DOHH2 (cell line): ENCODE results near the gene TAPBPL.
A peak's percentile ranks its signal among the peaks of the same experiment; 100 is the strongest.

Experiments used
- H3F3A ChIP-seq: fragments of 200-600 bp; sonication (generic), shearing (Covaris generic); 2 replicates; pipeline ENCODE4 v1.6.0; 2016; ENCODE audit warnings: antibody characterized with exemption, mild to moderate bottlenecking; ENCODE audit not compliant: control insufficient read depth, insufficient read depth
- H3K27ac ChIP-seq: fragments of 200-600 bp; sonication (generic); 2 replicates; pipeline ENCODE4 v1.5.1; 2014; ENCODE audit warnings: low read depth, mild to moderate bottlenecking, low read length, moderate library complexity
- H3K27me3 ChIP-seq: fragments of 200-600 bp; sonication (generic); 2 replicates; pipeline ENCODE4 v1.6.1; 2014; ENCODE audit warnings: mild to moderate bottlenecking, low read length, mixed read lengths; ENCODE audit not compliant: control insufficient read depth
- H3K36me3 ChIP-seq: fragments of 200-600 bp; sonication (generic); 2 replicates; pipeline ENCODE4 v1.6.1; 2014; ENCODE audit warnings: mild to moderate bottlenecking, low read length, moderate library complexity, mixed read lengths; ENCODE audit not compliant: control insufficient read depth
- H3K4me1 ChIP-seq: fragments of 200-600 bp; sonication (generic); 2 replicates; pipeline ENCODE4 v1.6.1; 2014; ENCODE audit warnings: mild to moderate bottlenecking, low read length, mixed read lengths; ENCODE audit not compliant: control insufficient read depth
- H3K4me2 ChIP-seq: fragments of 200-600 bp; sonication (generic); 2 replicates; pipeline ENCODE4 v1.6.0; 2014; ENCODE audit warnings: mild to moderate bottlenecking, low read length, moderate library complexity
- H3K4me3 ChIP-seq: fragments of 200-600 bp; sonication (generic); 2 replicates; pipeline ENCODE4 v1.5.1; 2014; ENCODE audit warnings: mild to moderate bottlenecking, low read length, mixed read lengths
- H3K79me2 ChIP-seq: fragments of 200-600 bp; sonication (generic); 2 replicates; pipeline ENCODE4 v1.6.1; 2014; ENCODE audit warnings: mild to moderate bottlenecking, low read length, mixed read lengths; ENCODE audit not compliant: control insufficient read depth
- H3K9me2 ChIP-seq: fragments of 200-600 bp; sonication (generic); replicated peaks from 2 replicates; pipeline ENCODE4 v1.6.1; 2014; ENCODE audit warnings: mild to moderate bottlenecking, low read length, mixed read lengths; ENCODE audit not compliant: control insufficient read depth
- H3K9me3 ChIP-seq: fragments of 200-600 bp; sonication (generic); 2 replicates; pipeline ENCODE4 v1.6.1; 2014; ENCODE audit warnings: antibody characterized with exemption, low read length, mixed read lengths; ENCODE audit not compliant: control insufficient read depth, insufficient read depth
- H4K20me1 ChIP-seq: fragments of 200-600 bp; sonication (generic); 2 replicates; pipeline ENCODE4 v1.6.0; 2014; ENCODE audit warnings: low read depth, mild to moderate bottlenecking, antibody characterized with exemption, low read length, moderate library complexity; ENCODE audit not compliant: control insufficient read depth, insufficient read depth
- EZH2phosphoT487 ChIP-seq: fragments of 200-600 bp; sonication (generic); IDR thresholded peaks from 2 replicates; pipeline ENCODE4 v1.6.1; 2017; ENCODE audit warnings: borderline replicate concordance, mild to moderate bottlenecking, antibody characterized with exemption, low read length, moderate library complexity, mixed read lengths
- TF ChIP-seq, protein P1 (sequence below): fragments of 200-600 bp; sonication (generic); IDR thresholded peaks from one replicate; pipeline ENCODE4 v1.5.1; 2014; ENCODE audit warnings: antibody characterized with exemption, mild to moderate bottlenecking, low read depth, low read length; ENCODE audit not compliant: poor library complexity, severe bottlenecking

TAPBPL gene

DNA sequence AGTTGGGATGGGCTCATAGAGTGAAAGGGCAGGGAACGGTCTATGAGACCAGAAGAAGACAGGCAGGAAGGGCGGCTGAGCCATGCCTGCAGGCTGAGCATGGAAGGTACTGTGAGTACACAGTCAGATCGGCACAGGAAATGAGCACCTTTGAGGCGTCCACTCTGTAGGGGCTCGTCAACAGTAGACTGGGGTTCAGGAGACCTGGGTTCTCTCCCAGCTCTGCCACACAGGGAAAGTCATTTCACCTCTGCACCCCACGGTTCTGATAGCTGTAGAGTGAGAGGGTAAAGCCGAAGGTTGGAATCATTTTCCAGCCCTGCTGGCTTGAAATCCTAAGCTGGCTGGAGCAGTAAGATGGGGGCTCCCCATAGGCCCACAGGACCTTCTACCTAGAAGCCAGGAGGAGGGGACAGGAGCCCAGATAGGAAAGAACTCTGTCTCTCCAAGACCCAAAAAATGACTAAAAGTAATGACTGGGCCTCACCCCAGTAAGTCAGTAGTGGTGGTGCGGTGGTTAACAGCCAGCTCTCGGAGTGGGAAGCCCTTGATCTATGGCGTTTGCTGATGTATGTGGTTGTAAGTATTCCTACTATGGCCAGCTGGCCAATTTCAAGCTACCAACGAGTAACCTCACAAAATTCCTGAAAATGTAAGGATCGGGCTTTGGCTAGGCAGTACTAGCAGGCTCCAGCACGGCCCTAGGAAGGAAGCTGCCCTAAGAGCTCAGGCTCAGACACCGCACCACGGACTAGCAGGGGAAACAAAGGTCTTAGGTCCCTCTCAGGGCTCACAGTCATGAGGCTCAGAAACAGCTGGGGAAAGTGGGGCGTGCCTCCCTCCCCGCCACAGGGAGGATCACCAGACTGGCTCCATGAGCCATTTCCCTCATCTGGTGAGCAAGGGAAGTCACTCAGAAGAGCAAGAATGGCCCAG, 17.4 kb upstream of the TAPBPL start:
- Histone ChIP-seq H3K27me3 (no peaks in the 10 kb centered on the region), H3K4me1 (peaks cover 60% of the 10 kb centered on the region), H3K79me2 (no peaks in the 10 kb centered on the region), H3K27ac (peak overlapping the region; percentile 98), H3F3A (peaks cover 41% of the 10 kb centered on the region), H3K4me3 (peak overlapping the region; percentile 69), H4K20me1 (no peaks in the 10 kb centered on the region), H3K4me2 (peak overlapping the region; percentile 87), H3K9me3 (no peaks in the 10 kb centered on the region), H3K36me3 (no peaks in the 10 kb centered on the region), H3K9me2 (no peaks in the 10 kb centered on the region)
- no peak for TF ChIP-seq EZH2phosphoT487

DNA sequence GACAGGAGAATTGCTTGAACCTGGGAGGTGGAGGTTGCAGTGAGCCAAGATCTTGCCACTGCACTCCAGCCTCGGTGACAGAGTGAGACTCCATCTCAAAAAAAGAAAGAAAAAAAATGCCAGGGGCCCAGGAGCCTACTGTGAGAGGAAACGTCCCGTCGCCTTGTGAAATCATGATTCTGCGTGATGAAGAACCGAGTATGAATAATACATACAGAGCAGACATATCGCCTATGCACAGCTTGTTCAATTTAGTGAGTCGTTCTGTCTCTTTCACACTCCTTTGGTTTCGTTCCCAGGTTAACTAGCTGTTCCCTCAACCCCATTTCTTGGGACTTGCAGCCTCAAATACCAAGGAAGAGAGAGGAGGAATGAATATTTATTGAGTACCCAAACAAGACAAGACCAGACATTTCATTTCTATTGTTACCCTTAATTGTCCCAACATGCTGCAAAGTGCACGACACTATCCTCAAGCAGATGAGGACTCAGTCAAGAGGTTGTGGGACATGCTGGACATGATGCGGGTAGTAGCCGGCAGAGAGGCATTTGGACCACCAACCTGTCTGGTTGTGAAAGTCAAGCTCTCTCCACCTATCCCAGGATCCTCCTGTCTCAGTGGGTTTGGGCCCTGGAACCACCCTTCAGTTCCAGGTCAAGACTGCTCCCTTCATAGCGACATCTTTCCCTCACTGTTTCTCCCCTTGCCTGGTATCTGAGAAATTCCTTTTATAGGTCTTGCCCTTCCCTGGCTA, 15.7 kb upstream of the TAPBPL start:
- H3K4me3 ChIP-seq, result no peak overlapping the region
- H3K4me1 ChIP-seq, result peaks cover 51% of the 10 kb centered on the region
- H4K20me1 ChIP-seq, result no peaks in the 10 kb centered on the region
- H3F3A ChIP-seq, result peaks cover 28% of the 10 kb centered on the region
- no peak overlapping the region for H3K4me2 ChIP-seq
- no peaks in the 10 kb centered on the region for H3K9me2 ChIP-seq
- H3K27ac ChIP-seq, result no peak overlapping the region
- H3K36me3 ChIP-seq, result no peaks in the 10 kb centered on the region
- H3K9me3 ChIP-seq, result no peaks in the 10 kb centered on the region
- no peaks in the 10 kb centered on the region for H3K27me3 ChIP-seq
- TF ChIP-seq EZH2phosphoT487, result no peak
- TF ChIP-seq, protein P1, sequence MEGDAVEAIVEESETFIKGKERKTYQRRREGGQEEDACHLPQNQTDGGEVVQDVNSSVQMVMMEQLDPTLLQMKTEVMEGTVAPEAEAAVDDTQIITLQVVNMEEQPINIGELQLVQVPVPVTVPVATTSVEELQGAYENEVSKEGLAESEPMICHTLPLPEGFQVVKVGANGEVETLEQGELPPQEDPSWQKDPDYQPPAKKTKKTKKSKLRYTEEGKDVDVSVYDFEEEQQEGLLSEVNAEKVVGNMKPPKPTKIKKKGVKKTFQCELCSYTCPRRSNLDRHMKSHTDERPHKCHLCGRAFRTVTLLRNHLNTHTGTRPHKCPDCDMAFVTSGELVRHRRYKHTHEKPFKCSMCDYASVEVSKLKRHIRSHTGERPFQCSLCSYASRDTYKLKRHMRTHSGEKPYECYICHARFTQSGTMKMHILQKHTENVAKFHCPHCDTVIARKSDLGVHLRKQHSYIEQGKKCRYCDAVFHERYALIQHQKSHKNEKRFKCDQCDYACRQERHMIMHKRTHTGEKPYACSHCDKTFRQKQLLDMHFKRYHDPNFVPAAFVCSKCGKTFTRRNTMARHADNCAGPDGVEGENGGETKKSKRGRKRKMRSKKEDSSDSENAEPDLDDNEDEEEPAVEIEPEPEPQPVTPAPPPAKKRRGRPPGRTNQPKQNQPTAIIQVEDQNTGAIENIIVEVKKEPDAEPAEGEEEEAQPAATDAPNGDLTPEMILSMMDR, result no peak
- H3K79me2 ChIP-seq, result no peaks in the 10 kb centered on the region

DNA sequence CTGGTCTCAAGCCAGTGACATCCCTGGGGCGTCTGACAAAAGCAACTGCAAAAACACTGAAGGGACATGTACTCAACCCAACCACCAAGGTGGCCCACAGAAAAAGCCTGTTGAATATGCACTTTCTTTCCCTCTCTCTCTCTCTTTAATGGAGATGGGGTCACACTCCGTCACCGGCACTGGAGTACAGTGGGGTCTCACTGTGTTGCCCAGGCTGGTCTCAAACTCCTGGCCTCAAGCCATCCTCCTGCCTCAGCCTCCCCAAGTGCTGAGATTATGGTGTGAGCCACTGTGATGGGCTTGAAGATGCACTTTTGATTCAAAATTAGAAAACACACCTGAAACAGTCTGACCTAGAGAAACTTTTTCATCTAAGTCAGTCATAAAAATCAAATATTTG, 14.3 kb upstream of the TAPBPL start:
- H3F3A ChIP-seq, result peaks cover 22% of the 10 kb centered on the region
- H3K9me3 ChIP-seq, result no peaks in the 10 kb centered on the region
- H3K27me3 ChIP-seq, result no peaks in the 10 kb centered on the region
- TF ChIP-seq EZH2phosphoT487, result no peak
- TF ChIP-seq, protein P1, result no peak
- no peak overlapping the region for H3K27ac ChIP-seq
- no peak overlapping the region for H3K4me3 ChIP-seq
- H3K79me2 ChIP-seq, result no peaks in the 10 kb centered on the region
- H4K20me1 ChIP-seq, result no peaks in the 10 kb centered on the region
- peaks cover 51% of the 10 kb centered on the region for H3K4me1 ChIP-seq
- no peaks in the 10 kb centered on the region for H3K36me3 ChIP-seq
- H3K9me2 ChIP-seq, result no peaks in the 10 kb centered on the region
- H3K4me2 ChIP-seq, result no peak overlapping the region
